Thyroid gland (tissue), 4 donors: ENCODE results near the gene PTPA.

Experiments
- POLR2A ChIP-seq, 2 donors: fragments of 450-650 bp; IDR thresholded peaks; one replicate each; pipeline ENCODE4 v1.6.1; 2017; ENCODE audit warnings: antibody characterized with exemption in 2 of 2, mild to moderate bottlenecking in 2 of 2, moderate library complexity in 1 of 2
- TF ChIP-seq, protein P1 (sequence below), 6 experiments: fragments of 200-600 bp in 3 of 6; fragments of 450-650 bp in 3 of 6; sonication (generic) in 3 of 6; IDR thresholded peaks; one replicate each; pipeline ENCODE4 v1.5.1; 2016 to 2019; ENCODE audit warnings: antibody characterized with exemption in 6 of 6, mild to moderate bottlenecking in 2 of 6, inconsistent platforms in 1 of 6, moderate library complexity in 1 of 6

DNA sequence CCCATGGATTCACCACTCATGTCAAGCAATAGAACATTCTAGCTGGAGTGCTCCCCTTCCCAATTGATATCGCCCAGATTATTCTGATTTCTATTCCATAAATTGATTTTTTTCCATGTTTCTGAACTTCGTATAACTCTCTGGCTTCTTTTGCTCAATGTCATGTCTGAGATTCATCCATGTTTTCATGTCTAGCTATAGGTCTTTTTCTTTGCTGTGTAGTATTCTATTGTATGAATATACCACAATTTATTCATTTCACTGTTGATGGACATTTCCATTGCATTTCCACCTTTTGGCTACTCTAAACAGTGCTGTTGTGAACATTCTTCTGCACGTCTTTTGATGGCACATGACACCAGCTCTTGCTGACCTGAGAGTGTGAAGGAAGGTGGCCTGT, 19.6 kb downstream of the PTPA start:
- TF ChIP-seq, protein P1, sequence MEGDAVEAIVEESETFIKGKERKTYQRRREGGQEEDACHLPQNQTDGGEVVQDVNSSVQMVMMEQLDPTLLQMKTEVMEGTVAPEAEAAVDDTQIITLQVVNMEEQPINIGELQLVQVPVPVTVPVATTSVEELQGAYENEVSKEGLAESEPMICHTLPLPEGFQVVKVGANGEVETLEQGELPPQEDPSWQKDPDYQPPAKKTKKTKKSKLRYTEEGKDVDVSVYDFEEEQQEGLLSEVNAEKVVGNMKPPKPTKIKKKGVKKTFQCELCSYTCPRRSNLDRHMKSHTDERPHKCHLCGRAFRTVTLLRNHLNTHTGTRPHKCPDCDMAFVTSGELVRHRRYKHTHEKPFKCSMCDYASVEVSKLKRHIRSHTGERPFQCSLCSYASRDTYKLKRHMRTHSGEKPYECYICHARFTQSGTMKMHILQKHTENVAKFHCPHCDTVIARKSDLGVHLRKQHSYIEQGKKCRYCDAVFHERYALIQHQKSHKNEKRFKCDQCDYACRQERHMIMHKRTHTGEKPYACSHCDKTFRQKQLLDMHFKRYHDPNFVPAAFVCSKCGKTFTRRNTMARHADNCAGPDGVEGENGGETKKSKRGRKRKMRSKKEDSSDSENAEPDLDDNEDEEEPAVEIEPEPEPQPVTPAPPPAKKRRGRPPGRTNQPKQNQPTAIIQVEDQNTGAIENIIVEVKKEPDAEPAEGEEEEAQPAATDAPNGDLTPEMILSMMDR (IDR thresholded peaks at IDR 0.05) = no peak
- TF ChIP-seq POLR2A (IDR thresholded peaks at IDR 0.05) = no peak
